Heart left ventricle (tissue), 16 donors: ENCODE results near the gene NMU. TPM values are rescaled to one million over a fixed set of nuclear protein-coding genes. Genes with fewer than 3 reads are reported as not detected.

Experiments used
- ATAC-seq, 4 donors: fragments of 200-7000 bp; cut with Tn5 transposase; one replicate each; pipeline ENCODE4 v1.9.1; 2020 to 2022; ENCODE audit warnings: moderate library complexity in 4 of 4, mild to moderate bottlenecking in 3 of 4, moderate number of reproducible peaks in 1 of 4
- DNase-seq, 5 donors: peaks; one replicate each; pipeline ENCODE4 v3.0.0-alpha.2; 2020
- H3K27ac ChIP-seq, 12 donors: fragments of 200-600 bp; sonication (generic) in 4 of 12; one replicate each; pipeline versions ENCODE4 v1.5.0 to v1.8.0; 2016 to 2022; ENCODE audit warnings: mild to moderate bottlenecking in 2 of 12
- H3K27me3 ChIP-seq, 9 donors: fragments of 200-600 bp; sonication (generic) in 2 of 9; one replicate each; pipeline versions ENCODE4 v1.5.1 to v1.8.0; 2016 to 2022; ENCODE audit warnings: mild to moderate bottlenecking in 3 of 9
- H3K36me3 ChIP-seq, 9 donors: fragments of 200-600 bp; sonication (generic) in 2 of 9; one replicate each; pipeline versions ENCODE4 v1.5.0 to v1.8.0; 2018 to 2022; ENCODE audit warnings: mild to moderate bottlenecking in 2 of 9
- H3K4me1 ChIP-seq, 12 donors: fragments of 200-600 bp; sonication (generic) in 4 of 12; one replicate each; pipeline versions ENCODE4 v1.5.0 to v1.8.0; 2016 to 2022; ENCODE audit warnings: mild to moderate bottlenecking in 3 of 12
- H3K4me3 ChIP-seq, 12 donors: fragments of 200-600 bp; sonication (generic) in 4 of 12; one replicate each; pipeline versions ENCODE4 v1.5.0 to v1.8.0; 2017 to 2022; ENCODE audit warnings: mild to moderate bottlenecking in 9 of 12, moderate library complexity in 4 of 12
- H3K9me3 ChIP-seq, 12 donors: fragments of 200-600 bp; sonication (generic) in 4 of 12; one replicate each; pipeline versions ENCODE4 v1.5.0 to v1.8.0; 2016 to 2022; ENCODE audit warnings: mild to moderate bottlenecking in 1 of 12
- CTCF ChIP-seq, 12 donors: fragments of 200-600 bp; sonication (generic) in 4 of 12; IDR thresholded peaks; one replicate each; pipeline versions ENCODE4 v1.5.0 to v1.8.0; 2018 to 2022; ENCODE audit warnings: antibody characterized with exemption in 12 of 12, mild to moderate bottlenecking in 5 of 12
- POLR2A ChIP-seq, 2 donors: fragments of 450-650 bp; IDR thresholded peaks; one replicate each; pipeline ENCODE4 v1.6.1; 2017; ENCODE audit warnings: antibody characterized with exemption in 2 of 2, mild to moderate bottlenecking in 2 of 2, moderate library complexity in 2 of 2
- WGBS, 4 donors: extraction: QIAGEN DNeasy Blood & Tissue Kit in 2 of 4; methylation state at CpG; one replicate each; pipeline versions ENCODE4 v1.1.5 to v1.1.7; 2013 to 2018; 5-methylcytosine and 5-hydroxymethylcytosine counted together
- intact Hi-C, 10 donors: fragments of 100-400 bp; cut with DNase I; formaldehyde crosslinking; loops; one replicate each; pipeline versions ENCODE4 v1.11.1 to v1.14.2; 2022
- polyA plus RNA-seq, 2 donors: library from polyadenylated mRNA; stranded (reverse); fragments of 200-250 nt; gene quantifications; one replicate each; pipeline ENCODE4 v1.2.3, GENCODE V29; 2013
- total RNA-seq, 9 donors: library from RNA; depleted of rRNA in 2 of 9; stranded (reverse); fragments of >200 nt in 2 of 9; fragmentation: NEBNext Ultra II Directional in 3 of 9; extraction: Animal tissue kit (Norgen Biotek cat#: 25700) in 3 of 9; gene quantifications; one replicate each; pipeline versions ENCODE4 v1.1.0 to v1.2.4, GENCODE V29; 2016 to 2023
- donor health status: ischemic (EF 13 %, LVEDD 7.1; RV severe dilation, severe dysfunction).
- donor health status: healthy with polysubstance abuse.
- donor health status: DM: no; HTN: yes; CAD: no.
- donor health status: DM: no; HTN: no; CAD: no.
- donor health status: ischemic (EF 25% LVEDD 6.9; RV normal size, moderate dysfunction).
- donor health status: ischemic (EF 25% LVEDD 5.7; RV mildly dilated, moderate dysfunction).
- donor health status: healthy.
- donor health status: DM: yes; HTN: yes; CAD: no.
- donor health status: ischemic (EF 35%, LVEDD 5.7; RV mildly dilated, moderate dysfunction).
- donor health status: nonischemic (EF 11% LVEDD 7.7; RV severe dilation, severe dysfunction).
- donor health status: DM: yes; HTN: yes; CAD: no.
- donor health status: PGD.
- donor health status: ischemic (EF 29% LVEDD 5.4; RV normal size, mild dysfunction).
- donor health status: nonischemic (EF 23%, LVEDD 6.1; RV moderate dilation, normal function).

NMU gene
- total and polyA plus RNA-seq, 11 donors = 2.0 TPM; not detected in 10

GRCh38 chr4:55571806-55572205 lies 64.3 kb downstream of the NMU start:
- no peak overlapping the region for H3K27ac ChIP-seq
- no peak overlapping the region for H3K4me3 ChIP-seq
- TF ChIP-seq POLR2A (IDR thresholded peaks at IDR 0.05) (no peak), CTCF (IDR thresholded peaks at IDR 0.05) (no peak)
- peaks cover 0 to 34% (median 15%) of the 10 kb centered on the region in 12 donors for H3K9me3 ChIP-seq
- no peaks in the 10 kb centered on the region for H3K4me1 ChIP-seq
- H3K27me3 ChIP-seq = no peaks in the 10 kb centered on the region
- intact Hi-C loops = no loop called here
- no peak for ATAC-seq
- no peak for DNase-seq
- 84 to 93% (median 88%) methylated on average over 3 of the region's 3 CpGs for WGBS, 4 donors
- no peaks in the 10 kb centered on the region for H3K36me3 ChIP-seq

- WGBS, 4 donors = 82 to 91% (median 89%) methylated on average over 1 of the region's 1 CpG
- H3K27me3 ChIP-seq = no peaks in the 10 kb centered on the region
- no peak overlapping the region for H3K27ac ChIP-seq
- peaks cover 0 to 6% (median 0%) of the 10 kb centered on the region in 12 donors for H3K9me3 ChIP-seq
- no peak for TF ChIP-seq CTCF (IDR thresholded peaks at IDR 0.05)
- no peaks in the 10 kb centered on the region for H3K4me1 ChIP-seq
- DNase-seq = no peak
- intact Hi-C loops = no loop called here
- no peaks in the 10 kb centered on the region for H3K36me3 ChIP-seq
- no peak overlapping the region for H3K4me3 ChIP-seq
- no peak for ATAC-seq
These were observed 67.1 kb downstream of the NMU start for GRCh38 chr4:55568905-55569504.

GRCh38 chr4:55561889-55562288 lies 74.2 kb downstream of the NMU start:
- no peak for DNase-seq
- no peaks in the 10 kb centered on the region for H3K9me3 ChIP-seq
- no peaks in the 10 kb centered on the region for H3K27me3 ChIP-seq
- H3K27ac ChIP-seq = no peak overlapping the region
- WGBS, 4 donors = 92 to 98% (median 97%) methylated on average over 1 of the region's 1 CpG
- no peak for ATAC-seq
- H3K4me3 ChIP-seq = no peak overlapping the region
- peaks cover 0 to 11% (median 0%) of the 10 kb centered on the region in 12 donors for H3K4me1 ChIP-seq
- H3K36me3 ChIP-seq = no peaks in the 10 kb centered on the region
- TF ChIP-seq POLR2A (IDR thresholded peaks at IDR 0.05) (no peak), CTCF (IDR thresholded peaks at IDR 0.05) (no peak)
- intact Hi-C loops = no loop called here

GRCh38 chr4:55560096-55560495 lies 76.0 kb downstream of the NMU start:
- TF ChIP-seq POLR2A (IDR thresholded peaks at IDR 0.05) (no peak), CTCF (IDR thresholded peaks at IDR 0.05) (no peak)
- intact Hi-C loops = no loop called here
- 76 to 92% (median 83%) methylated on average over 3 of the region's 3 CpGs for WGBS, 4 donors

More at GRCh38 chr4:55560096-55560495, 76.0 kb downstream of the NMU start:
- Histone ChIP-seq H3K27me3 (no peaks in the 10 kb centered on the region), H3K36me3 (no peaks in the 10 kb centered on the region), H3K4me1 (peaks cover 0 to 11% (median 0%) of the 10 kb centered on the region in 12 donors), H3K27ac (no peak overlapping the region), H3K9me3 (no peaks in the 10 kb centered on the region), H3K4me3 (no peak overlapping the region)
- no peak for DNase-seq
- ATAC-seq = no peak
